ACC112 (cell line): ENCODE results near the gene PIK3C2G.

Source experiments
- H2AFZ ChIP-seq: fragments of 200-600 bp; sonication (generic); one replicate; pipeline ENCODE4 v1.6.0; 2017; ENCODE audit warnings: antibody characterized with exemption, low read length; ENCODE audit not compliant: unreplicated experiment
- H3K27ac ChIP-seq: fragments of 200-600 bp; sonication (generic); 2 replicates; pipeline ENCODE4 v1.5.1; 2014; ENCODE audit warnings: low read depth, mild to moderate bottlenecking, antibody characterized with exemption, low read length, moderate library complexity
- H3K27me3 ChIP-seq: fragments of 200-600 bp; sonication (generic); 2 replicates; pipeline ENCODE4 v1.6.1; 2014; ENCODE audit warnings: mild to moderate bottlenecking, antibody characterized with exemption, low read length, moderate library complexity, mixed read lengths; ENCODE audit not compliant: insufficient read depth
- H3K36me3 ChIP-seq: fragments of 200-600 bp; sonication (generic); 2 replicates; pipeline ENCODE4 v1.6.1; 2016; ENCODE audit warnings: mild to moderate bottlenecking, antibody characterized with exemption, low read length, moderate library complexity, mixed read lengths; ENCODE audit not compliant: insufficient read depth
- H3K4me1 ChIP-seq: fragments of 200-600 bp; sonication (generic); one replicate; pipeline ENCODE4 v1.6.1; 2016; ENCODE audit warnings: low read length, mixed read lengths; ENCODE audit not compliant: insufficient read depth, unreplicated experiment, control insufficient read depth
- H3K4me3 ChIP-seq: fragments of 200-600 bp; sonication (generic); 2 replicates; pipeline ENCODE4 v1.5.1; 2014; ENCODE audit warnings: mild to moderate bottlenecking, low read depth, low read length
- H3K79me2 ChIP-seq: fragments of 200-600 bp; sonication (generic); one replicate; pipeline ENCODE4 v1.6.0; 2016; ENCODE audit warnings: low read length; ENCODE audit not compliant: control insufficient read depth, unreplicated experiment, insufficient read depth

The PIK3C2G gene

GRCh38 chr12:18546399-18546798 lies 285.1 kb downstream of the PIK3C2G start:
- H2AFZ ChIP-seq, result no peak overlapping the region
- no peaks in the 10 kb centered on the region for H3K36me3 ChIP-seq
- H3K4me3 ChIP-seq, result no peak overlapping the region
- no peaks in the 10 kb centered on the region for H3K27me3 ChIP-seq
- H3K27ac ChIP-seq, result no peak overlapping the region
- H3K4me1 ChIP-seq, result no peaks in the 10 kb centered on the region
- H3K79me2 ChIP-seq, result no peaks in the 10 kb centered on the region

- no peaks in the 10 kb centered on the region for H3K79me2 ChIP-seq
- no peak overlapping the region for H2AFZ ChIP-seq
- no peak overlapping the region for H3K27ac ChIP-seq
- H3K4me3 ChIP-seq, result no peak overlapping the region
- no peaks in the 10 kb centered on the region for H3K27me3 ChIP-seq
- H3K4me1 ChIP-seq, result no peaks in the 10 kb centered on the region
- no peaks in the 10 kb centered on the region for H3K36me3 ChIP-seq
These were observed 288.3 kb downstream of the PIK3C2G start for GRCh38 chr12:18549598-18549997.

- H3K36me3 ChIP-seq, result no peaks in the 10 kb centered on the region
- H2AFZ ChIP-seq, result no peak overlapping the region
- no peaks in the 10 kb centered on the region for H3K27me3 ChIP-seq
- no peak overlapping the region for H3K27ac ChIP-seq
- H3K4me3 ChIP-seq, result no peak overlapping the region
- H3K4me1 ChIP-seq, result no peaks in the 10 kb centered on the region
- no peaks in the 10 kb centered on the region for H3K79me2 ChIP-seq
These were observed 289.8 kb downstream of the PIK3C2G start for GRCh38 chr12:18551106-18551505.

- Histone ChIP-seq H3K36me3 (no peaks in the 10 kb centered on the region), H3K27ac (no peak overlapping the region), H3K4me3 (no peak overlapping the region), H3K79me2 (no peaks in the 10 kb centered on the region), H2AFZ (no peak overlapping the region), H3K27me3 (no peaks in the 10 kb centered on the region), H3K4me1 (no peaks in the 10 kb centered on the region)
These were observed 290.4 kb downstream of the PIK3C2G start for GRCh38 chr12:18551701-18552100.

GRCh38 chr12:18552829-18553228 lies 291.5 kb downstream of the PIK3C2G start:
- Histone ChIP-seq H2AFZ (no peak overlapping the region), H3K4me1 (no peaks in the 10 kb centered on the region), H3K27me3 (no peaks in the 10 kb centered on the region), H3K4me3 (no peak overlapping the region), H3K79me2 (no peaks in the 10 kb centered on the region), H3K36me3 (no peaks in the 10 kb centered on the region), H3K27ac (no peak overlapping the region)

GRCh38 chr12:18556161-18556560 lies 294.8 kb downstream of the PIK3C2G start:
- Histone ChIP-seq H3K4me1 (no peaks in the 10 kb centered on the region), H3K4me3 (no peak overlapping the region), H3K79me2 (no peaks in the 10 kb centered on the region), H3K27ac (no peak overlapping the region), H2AFZ (no peak overlapping the region), H3K36me3 (no peaks in the 10 kb centered on the region), H3K27me3 (no peaks in the 10 kb centered on the region)

- Histone ChIP-seq H3K27ac (no peak overlapping the region), H3K36me3 (no peaks in the 10 kb centered on the region), H3K27me3 (no peaks in the 10 kb centered on the region), H3K4me1 (no peaks in the 10 kb centered on the region), H2AFZ (no peak overlapping the region), H3K79me2 (no peaks in the 10 kb centered on the region), H3K4me3 (no peak overlapping the region)
These were observed 297.9 kb downstream of the PIK3C2G start for GRCh38 chr12:18559242-18559641.

- no peak overlapping the region for H2AFZ ChIP-seq
- H3K4me1 ChIP-seq, result no peaks in the 10 kb centered on the region
- no peak overlapping the region for H3K27ac ChIP-seq
- no peaks in the 10 kb centered on the region for H3K79me2 ChIP-seq
- H3K36me3 ChIP-seq, result no peaks in the 10 kb centered on the region
- no peaks in the 10 kb centered on the region for H3K27me3 ChIP-seq
- H3K4me3 ChIP-seq, result no peak overlapping the region
These were observed 301.2 kb downstream of the PIK3C2G start for GRCh38 chr12:18562531-18562930.

GRCh38 chr12:18564306-18564705 lies 303.0 kb downstream of the PIK3C2G start:
- H3K27ac ChIP-seq, result no peak overlapping the region
- peaks cover 5% of the 10 kb centered on the region for H3K4me1 ChIP-seq
- H2AFZ ChIP-seq, result no peak overlapping the region
- no peaks in the 10 kb centered on the region for H3K27me3 ChIP-seq
- no peak overlapping the region for H3K4me3 ChIP-seq
- no peaks in the 10 kb centered on the region for H3K36me3 ChIP-seq
- H3K79me2 ChIP-seq, result no peaks in the 10 kb centered on the region

GRCh38 chr12:18567787-18568186 lies 306.5 kb downstream of the PIK3C2G start:
- Histone ChIP-seq H3K4me3 (no peak overlapping the region), H3K4me1 (peaks cover 5% of the 10 kb centered on the region), H3K36me3 (no peaks in the 10 kb centered on the region), H2AFZ (no peak overlapping the region), H3K27ac (no peak overlapping the region), H3K79me2 (no peaks in the 10 kb centered on the region), H3K27me3 (no peaks in the 10 kb centered on the region)

- H2AFZ ChIP-seq, result no peak overlapping the region
These were observed 309.2 kb downstream of the PIK3C2G start for GRCh38 chr12:18570543-18570942.

More at GRCh38 chr12:18570543-18570942, 309.2 kb downstream of the PIK3C2G start:
- no peaks in the 10 kb centered on the region for H3K36me3 ChIP-seq
- no peak overlapping the region for H3K27ac ChIP-seq
- H3K4me1 ChIP-seq, result peaks cover 5% of the 10 kb centered on the region
- H3K79me2 ChIP-seq, result no peaks in the 10 kb centered on the region
- H3K27me3 ChIP-seq, result no peaks in the 10 kb centered on the region
- H3K4me3 ChIP-seq, result no peak overlapping the region
